Measurements from ENCODE around the gene ERF.

DNA sequence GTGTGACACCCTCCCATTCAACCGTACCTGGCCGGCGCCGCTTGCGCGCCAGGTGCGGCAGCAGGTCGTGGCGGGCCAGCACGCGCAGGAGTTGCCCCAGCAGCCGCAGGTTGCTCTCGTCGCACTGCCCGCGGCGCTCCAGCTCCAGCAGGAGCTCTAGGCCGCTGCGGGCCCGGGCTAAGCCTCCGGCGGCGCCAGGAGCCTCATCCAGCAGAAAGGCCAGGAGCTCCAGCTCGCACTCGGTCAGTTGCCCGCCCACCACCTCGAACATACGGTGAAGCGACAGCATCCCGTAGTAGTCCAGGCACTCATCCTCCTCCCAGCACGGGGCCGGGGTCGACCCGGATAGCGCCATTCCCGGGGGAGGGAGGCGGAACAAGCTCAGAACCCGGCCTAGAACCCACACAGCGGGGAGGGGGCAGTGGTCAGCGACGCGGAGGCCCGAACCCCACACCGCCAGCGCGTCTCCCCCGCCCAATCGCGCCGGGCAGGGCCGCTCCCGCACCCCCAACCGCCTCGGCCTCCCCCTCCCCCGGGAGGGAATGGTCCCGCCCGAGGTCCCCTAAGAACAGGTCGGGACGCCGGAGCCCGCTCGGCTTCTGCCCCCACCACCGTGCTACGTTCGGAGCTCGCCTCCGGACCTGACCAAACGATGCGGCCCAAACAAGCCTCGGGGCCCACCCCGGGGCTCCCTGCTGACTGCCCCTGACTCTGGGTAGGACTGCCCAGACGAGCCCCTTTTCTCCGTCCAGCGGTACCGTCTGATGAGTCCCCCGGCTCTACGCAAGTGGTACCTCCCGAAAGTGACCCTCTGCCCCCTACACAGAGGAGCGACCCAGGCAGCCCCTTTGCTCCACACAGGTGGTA lies 38.0 kb downstream of the ERF start:
- TF ChIP-seq, protein P1, sequence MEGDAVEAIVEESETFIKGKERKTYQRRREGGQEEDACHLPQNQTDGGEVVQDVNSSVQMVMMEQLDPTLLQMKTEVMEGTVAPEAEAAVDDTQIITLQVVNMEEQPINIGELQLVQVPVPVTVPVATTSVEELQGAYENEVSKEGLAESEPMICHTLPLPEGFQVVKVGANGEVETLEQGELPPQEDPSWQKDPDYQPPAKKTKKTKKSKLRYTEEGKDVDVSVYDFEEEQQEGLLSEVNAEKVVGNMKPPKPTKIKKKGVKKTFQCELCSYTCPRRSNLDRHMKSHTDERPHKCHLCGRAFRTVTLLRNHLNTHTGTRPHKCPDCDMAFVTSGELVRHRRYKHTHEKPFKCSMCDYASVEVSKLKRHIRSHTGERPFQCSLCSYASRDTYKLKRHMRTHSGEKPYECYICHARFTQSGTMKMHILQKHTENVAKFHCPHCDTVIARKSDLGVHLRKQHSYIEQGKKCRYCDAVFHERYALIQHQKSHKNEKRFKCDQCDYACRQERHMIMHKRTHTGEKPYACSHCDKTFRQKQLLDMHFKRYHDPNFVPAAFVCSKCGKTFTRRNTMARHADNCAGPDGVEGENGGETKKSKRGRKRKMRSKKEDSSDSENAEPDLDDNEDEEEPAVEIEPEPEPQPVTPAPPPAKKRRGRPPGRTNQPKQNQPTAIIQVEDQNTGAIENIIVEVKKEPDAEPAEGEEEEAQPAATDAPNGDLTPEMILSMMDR (IDR thresholded peaks at IDR 0.05) = no peak
- no peak for TF ChIP-seq JUND (IDR thresholded peaks at IDR 0.05)
- TF ChIP-seq TEAD4 (IDR thresholded peaks at IDR 0.05; ENCODE audit: borderline replicate concordance, insufficient read depth) = no peak
- TF ChIP-seq, protein P2, sequence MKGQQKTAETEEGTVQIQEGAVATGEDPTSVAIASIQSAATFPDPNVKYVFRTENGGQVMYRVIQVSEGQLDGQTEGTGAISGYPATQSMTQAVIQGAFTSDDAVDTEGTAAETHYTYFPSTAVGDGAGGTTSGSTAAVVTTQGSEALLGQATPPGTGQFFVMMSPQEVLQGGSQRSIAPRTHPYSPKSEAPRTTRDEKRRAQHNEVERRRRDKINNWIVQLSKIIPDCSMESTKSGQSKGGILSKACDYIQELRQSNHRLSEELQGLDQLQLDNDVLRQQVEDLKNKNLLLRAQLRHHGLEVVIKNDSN (IDR thresholded peaks at IDR 0.05; ENCODE audit: borderline replicate concordance, low read depth) = no peak
- no peak for TF ChIP-seq FOXM1 (IDR thresholded peaks at IDR 0.05; ENCODE audit: low read depth)
- TF ChIP-seq CHD2 (IDR thresholded peaks at IDR 0.05; ENCODE audit: low read length, partially characterized antibody) = no peak
- TF ChIP-seq TAF1 (IDR thresholded peaks at IDR 0.05; ENCODE audit: borderline replicate concordance, low read depth, low read length) = no peak

Measured in SK-N-SH (cell line).